ENCODE measurements around the gene FGF12. TPM values are rescaled to one million over a fixed set of nuclear protein-coding genes. Genes with fewer than 3 reads are reported as not detected.

Gene FGF12
- total and polyA plus RNA-seq, 7 donors, result 0.25 to 0.87 (median 0.71) TPM

- Histone ChIP-seq H3K27ac (no peak overlapping the region), H3K36me3 (ENCODE audit: insufficient read depth in 1 of 2, low read depth in 1 of 2) (no peaks in the 10 kb centered on the region), H3K27me3 (ENCODE audit: insufficient read depth in 3 of 3, low read length in 2 of 3) (no peaks in the 10 kb centered on the region), H3K4me3 (no peak overlapping the region), H3K4me1 (peaks cover 9% of the 10 kb centered on the region), H3K9me3 (no peaks in the 10 kb centered on the region)
- no peak for TF ChIP-seq CTCF (IDR thresholded peaks at IDR 0.05)
- no peak for DNase-seq
- intact Hi-C loops (cut with DNase I), result no loop called here
- ATAC-seq, result no peak
- 86 to 94% (median 91%) methylated on average over 2 of the region's 2 CpGs for WGBS, 3 donors
These were observed 353.8 kb downstream of the FGF12 start for GRCh38 chr3:192373586-192373985.

- H3K4me3 ChIP-seq, result no peak overlapping the region
- H3K9me3 ChIP-seq, result no peaks in the 10 kb centered on the region
- no peaks in the 10 kb centered on the region for H3K27me3 ChIP-seq (ENCODE audit: insufficient read depth in 3 of 3, low read length in 2 of 3)
- intact Hi-C loops (cut with DNase I), result no loop called here
- peaks cover 9% of the 10 kb centered on the region for H3K4me1 ChIP-seq
- TF ChIP-seq CTCF (IDR thresholded peaks at IDR 0.05), result no peak
- ATAC-seq (no peak), DNase-seq (no peak)
- H3K27ac ChIP-seq, result no peak overlapping the region
- no peaks in the 10 kb centered on the region for H3K36me3 ChIP-seq (ENCODE audit: insufficient read depth in 1 of 2, low read depth in 1 of 2)
- WGBS, 3 donors, result 26 to 37% (median 32%) methylated on average over 6 of the region's 6 CpGs
These were observed 354.3 kb downstream of the FGF12 start for GRCh38 chr3:192373032-192373431.

GRCh38 chr3:192372616-192373015 is 354.7 kb downstream of the FGF12 start:
- WGBS, 3 donors, result 24 to 46% (median 34%) methylated on average over 4 of the region's 4 CpGs
- Histone ChIP-seq H3K9me3 (no peaks in the 10 kb centered on the region), H3K36me3 (ENCODE audit: insufficient read depth in 1 of 2, low read depth in 1 of 2) (no peaks in the 10 kb centered on the region), H3K4me3 (no peak overlapping the region), H3K4me1 (peaks cover 9% of the 10 kb centered on the region), H3K27ac (no peak overlapping the region), H3K27me3 (ENCODE audit: insufficient read depth in 3 of 3, low read length in 2 of 3) (no peaks in the 10 kb centered on the region)
- intact Hi-C loops (cut with DNase I), result no loop called here
- DNase-seq (no peak), ATAC-seq (peak in 1 of 4 donors; percentile 38)
- TF ChIP-seq CTCF (IDR thresholded peaks at IDR 0.05), result no peak

DNA sequence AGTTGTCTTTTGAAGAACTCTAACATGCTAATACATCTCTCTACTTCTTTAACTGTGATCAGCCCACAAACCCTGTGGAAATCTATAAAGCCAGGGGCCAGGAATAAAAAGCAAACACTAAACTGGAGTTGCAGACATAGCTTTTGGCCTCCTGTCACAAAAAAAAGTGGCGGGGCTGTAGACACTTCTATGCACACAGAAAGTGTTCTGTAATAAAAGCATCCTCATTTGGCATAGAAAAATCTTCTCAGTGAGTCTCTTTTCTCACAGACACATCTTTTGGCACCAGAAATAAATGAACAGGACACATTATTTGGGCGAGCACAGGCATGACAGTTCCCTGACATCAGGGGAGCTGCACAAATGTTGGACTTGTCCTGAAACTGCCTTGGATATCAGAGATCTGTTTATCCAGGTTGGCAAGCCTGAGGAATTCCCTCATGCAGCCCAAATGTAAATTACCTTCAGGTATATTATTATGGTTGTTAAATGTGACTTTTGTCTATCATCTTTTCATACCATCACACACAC is 355.4 kb downstream of the FGF12 start:
- Histone ChIP-seq H3K27me3 (ENCODE audit: insufficient read depth in 3 of 3, low read length in 2 of 3) (no peaks in the 10 kb centered on the region), H3K36me3 (ENCODE audit: insufficient read depth in 1 of 2, low read depth in 1 of 2) (no peaks in the 10 kb centered on the region), H3K9me3 (no peaks in the 10 kb centered on the region), H3K27ac (no peak overlapping the region), H3K4me1 (peaks cover 9% of the 10 kb centered on the region), H3K4me3 (no peak overlapping the region)
- intact Hi-C loops (cut with DNase I), result no loop called here
- no peak for TF ChIP-seq CTCF (IDR thresholded peaks at IDR 0.05)
- 30 to 47% (median 39%) methylated on average over 2 of the region's 2 CpGs for WGBS, 3 donors
- ATAC-seq (no peak), DNase-seq (no peak)

DNA sequence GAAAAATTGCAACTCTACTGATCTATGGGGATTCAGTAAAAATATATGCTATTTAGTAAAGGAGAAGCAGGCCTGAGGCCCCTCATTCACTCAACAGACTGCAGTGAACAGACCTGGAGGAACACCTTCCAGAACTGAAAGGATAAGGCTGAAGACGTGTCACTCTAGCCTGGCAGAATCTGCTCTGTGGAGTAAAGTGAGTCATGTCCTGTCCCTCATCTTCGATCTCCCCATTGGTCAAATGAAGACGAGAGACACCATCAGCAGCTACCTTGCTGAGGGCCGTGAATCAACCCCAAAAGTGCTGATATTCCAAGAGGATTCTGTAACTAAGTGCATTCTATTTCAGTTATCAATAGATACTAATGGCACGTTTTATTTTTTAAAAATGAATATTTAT is 359.7 kb downstream of the FGF12 start:
- DNase-seq (no peak), ATAC-seq (no peak)
- intact Hi-C loops (cut with DNase I), result no loop called here
- 77 to 84% (median 79%) methylated on average over 5 of the region's 5 CpGs for WGBS, 3 donors
- no peaks in the 10 kb centered on the region for H3K36me3 ChIP-seq (ENCODE audit: insufficient read depth in 1 of 2, low read depth in 1 of 2)
- no peaks in the 10 kb centered on the region for H3K27me3 ChIP-seq (ENCODE audit: insufficient read depth in 3 of 3, low read length in 2 of 3)
- H3K9me3 ChIP-seq, result no peaks in the 10 kb centered on the region
- TF ChIP-seq CTCF (IDR thresholded peaks at IDR 0.05), result no peak
- H3K4me1 ChIP-seq, result peaks cover under 1% of the 10 kb centered on the region
- H3K27ac ChIP-seq, result no peak overlapping the region
- H3K4me3 ChIP-seq, result no peak overlapping the region

Measured in psoas muscle (tissue), 8 donors.